HUES64 (cell line): ENCODE measurements around the gene ACP7.
"Not testable (repeated sequence)": the region's sequence is repeated elsewhere in the genome, so short reads cannot be mapped to it uniquely, and the experiment has no call there.

Source experiments
- H3K27ac ChIP-seq: 2 replicates; pipeline ENCODE4 v1.7.0; 2013; ENCODE audit warnings: low read depth, low read length, inconsistent platforms
- H3K27me3 ChIP-seq: 2 replicates; pipeline ENCODE4 v1.6.1; 2013; ENCODE audit warnings: mild to moderate bottlenecking, low read length; ENCODE audit not compliant: insufficient read depth
- H3K36me3 ChIP-seq: 2 replicates; pipeline ENCODE4 v1.6.1; 2013; ENCODE audit warnings: mild to moderate bottlenecking, low read length; ENCODE audit not compliant: insufficient read depth
- H3K4me1 ChIP-seq: 2 replicates; pipeline ENCODE4 v1.6.1; 2013; ENCODE audit warnings: mild to moderate bottlenecking, low read length, moderate library complexity; ENCODE audit not compliant: insufficient read depth
- H3K4me3 ChIP-seq: 2 replicates; pipeline ENCODE4 v1.5.1; 2013; ENCODE audit warnings: mild to moderate bottlenecking, low read length, moderate library complexity
- H3K9ac ChIP-seq: 2 replicates; pipeline ENCODE4 v1.6.1; 2013; ENCODE audit warnings: mild to moderate bottlenecking, low read depth, low read length
- H3K9me3 ChIP-seq: 2 replicates; pipeline ENCODE4 v1.6.1; 2013; ENCODE audit warnings: low read depth, low read length; ENCODE audit not compliant: insufficient read depth
- WGBS: fragments of 150-250, 120-280 bp; methylation state at CpG from one replicate; pipeline ENCODE4 v1.1.7; 2013; ENCODE audit warnings: missing lambda C conversion rate; 5-methylcytosine and 5-hydroxymethylcytosine counted together

Gene ACP7

GRCh38 chr19:39054091-39054470 is 30.1 kb upstream of the ACP7 start:
- Histone ChIP-seq H3K9me3 (no peaks in the 10 kb centered on the region), H3K4me1 (no peaks in the 10 kb centered on the region), H3K9ac (no peak overlapping the region), H3K27ac (no peak overlapping the region), H3K36me3 (no peaks in the 10 kb centered on the region), H3K4me3 (no peak overlapping the region), H3K27me3 (no peaks in the 10 kb centered on the region)
- WGBS: 87% methylated on average over 2 of the region's 2 CpGs

GRCh38 chr19:39057615-39058014 is 26.6 kb upstream of the ACP7 start:
- Histone ChIP-seq H3K9ac (no peak overlapping the region), H3K27me3 (no peaks in the 10 kb centered on the region), H3K27ac (no peak overlapping the region), H3K36me3 (no peaks in the 10 kb centered on the region), H3K4me3 (no peak overlapping the region), H3K4me1 (no peaks in the 10 kb centered on the region), H3K9me3 (no peaks in the 10 kb centered on the region)
- WGBS: 81% methylated on average over 3 of the region's 3 CpGs

- no peaks in the 10 kb centered on the region for H3K4me1 ChIP-seq
- no peaks in the 10 kb centered on the region for H3K9me3 ChIP-seq
- H3K9ac ChIP-seq: no peak overlapping the region
- H3K27me3 ChIP-seq: no peaks in the 10 kb centered on the region
- H3K36me3 ChIP-seq: no peaks in the 10 kb centered on the region
- H3K4me3 ChIP-seq: no peak overlapping the region
- no peak overlapping the region for H3K27ac ChIP-seq
Observed at GRCh38 chr19:39059302-39059701, 24.9 kb upstream of the ACP7 start.

GRCh38 chr19:39060171-39060570 is 24.0 kb upstream of the ACP7 start:
- Histone ChIP-seq H3K36me3 (no peaks in the 10 kb centered on the region), H3K4me3 (no peak overlapping the region), H3K27ac (no peak overlapping the region), H3K9ac (no peak overlapping the region), H3K4me1 (no peaks in the 10 kb centered on the region), H3K27me3 (no peaks in the 10 kb centered on the region), H3K9me3 (no peaks in the 10 kb centered on the region)
- WGBS: 84% methylated on average over 4 of the region's 4 CpGs

- Histone ChIP-seq H3K36me3 (no peaks in the 10 kb centered on the region), H3K27ac (no peak overlapping the region), H3K4me3 (no peak overlapping the region), H3K27me3 (no peaks in the 10 kb centered on the region), H3K9ac (no peak overlapping the region), H3K9me3 (no peaks in the 10 kb centered on the region), H3K4me1 (no peaks in the 10 kb centered on the region)
- 88% methylated on average over 5 of the region's 6 CpGs for WGBS
Observed at GRCh38 chr19:39064405-39064804, 19.8 kb upstream of the ACP7 start.

- Histone ChIP-seq H3K27ac (no peak overlapping the region), H3K9ac (no peak overlapping the region), H3K4me1 (no peaks in the 10 kb centered on the region), H3K4me3 (no peak overlapping the region), H3K27me3 (no peaks in the 10 kb centered on the region), H3K9me3 (no peaks in the 10 kb centered on the region), H3K36me3 (no peaks in the 10 kb centered on the region)
- WGBS: 82% methylated on average over 2 of the region's 3 CpGs
Observed at GRCh38 chr19:39065928-39066327, 18.2 kb upstream of the ACP7 start.

GRCh38 chr19:39067104-39067503 is 17.1 kb upstream of the ACP7 start:
- H3K27ac ChIP-seq: no peak overlapping the region
- no peaks in the 10 kb centered on the region for H3K36me3 ChIP-seq
- no peaks in the 10 kb centered on the region for H3K9me3 ChIP-seq
- H3K27me3 ChIP-seq: no peaks in the 10 kb centered on the region
- no peak overlapping the region for H3K9ac ChIP-seq
- WGBS: 93% methylated on average over 4 of the region's 4 CpGs
- H3K4me1 ChIP-seq: no peaks in the 10 kb centered on the region
- H3K4me3 ChIP-seq: no peak overlapping the region

- H3K4me1 ChIP-seq, H3K27me3 ChIP-seq, H3K27ac ChIP-seq, H3K9ac ChIP-seq, H3K4me3 ChIP-seq, H3K9me3 ChIP-seq, H3K36me3 ChIP-seq: not testable (repeated sequence)
- 93% methylated on average over 6 of the region's 6 CpGs for WGBS
Observed at GRCh38 chr19:39068259-39068658, 15.9 kb upstream of the ACP7 start.

- no peak overlapping the region for H3K9ac ChIP-seq
- no peak overlapping the region for H3K4me3 ChIP-seq
- 83% methylated on average over 5 of the region's 5 CpGs for WGBS
- H3K36me3 ChIP-seq: no peaks in the 10 kb centered on the region
- no peak overlapping the region for H3K27ac ChIP-seq
- no peaks in the 10 kb centered on the region for H3K27me3 ChIP-seq
- no peaks in the 10 kb centered on the region for H3K4me1 ChIP-seq
- no peaks in the 10 kb centered on the region for H3K9me3 ChIP-seq
Observed at GRCh38 chr19:39070888-39071287, 13.3 kb upstream of the ACP7 start.

- Histone ChIP-seq H3K4me1 (no peaks in the 10 kb centered on the region), H3K9me3 (no peaks in the 10 kb centered on the region), H3K9ac (no peak overlapping the region), H3K27ac (no peak overlapping the region), H3K4me3 (no peak overlapping the region), H3K27me3 (peaks cover 2% of the 10 kb centered on the region; the same call in 1 of the 2 replicates), H3K36me3 (no peaks in the 10 kb centered on the region)
- WGBS: 84% methylated on average over 3 of the region's 3 CpGs
Observed at GRCh38 chr19:39074205-39074692, 9.9 kb upstream of the ACP7 start.

GRCh38 chr19:39074942-39075341 is 9.2 kb upstream of the ACP7 start:
- no peak overlapping the region for H3K4me3 ChIP-seq
- no peaks in the 10 kb centered on the region for H3K9me3 ChIP-seq
- no peak overlapping the region for H3K27ac ChIP-seq
- H3K36me3 ChIP-seq: no peaks in the 10 kb centered on the region
- peaks cover 2% of the 10 kb centered on the region; the same call in 1 of the 2 replicates for H3K27me3 ChIP-seq
- WGBS: 95% methylated on average over 4 of the region's 6 CpGs
- H3K4me1 ChIP-seq: no peaks in the 10 kb centered on the region
- H3K9ac ChIP-seq: no peak overlapping the region

- no peaks in the 10 kb centered on the region for H3K36me3 ChIP-seq
- H3K27ac ChIP-seq: no peak overlapping the region
- peaks cover 5% of the 10 kb centered on the region for H3K27me3 ChIP-seq
- WGBS: 91% methylated on average over 11 of the region's 11 CpGs
- no peaks in the 10 kb centered on the region for H3K9me3 ChIP-seq
- H3K4me1 ChIP-seq: no peaks in the 10 kb centered on the region
- H3K9ac ChIP-seq: no peak overlapping the region
- no peak overlapping the region for H3K4me3 ChIP-seq
Observed at GRCh38 chr19:39077323-39077722, 6.8 kb upstream of the ACP7 start.
